Liver (tissue), 9 donors: ENCODE measurements around the gene AP3M1. TPM values are rescaled to one million over a fixed set of nuclear protein-coding genes. Genes with fewer than 3 reads are reported as not detected.

Experiments used
- DNase-seq: peaks from one replicate; pipeline ENCODE4 v3.0.0-alpha.2; 2017; ENCODE audit warnings: low spot score
- H3K27ac ChIP-seq, 2 donors: one replicate each; pipeline ENCODE4 v1.7.0; 2013; ENCODE audit warnings: inconsistent platforms in 2 of 2, low read length in 2 of 2, control low read depth in 1 of 2, low read depth in 1 of 2, mild to moderate bottlenecking in 1 of 2
- H3K27me3 ChIP-seq, 4 donors: one replicate each; pipeline versions ENCODE4 v1.6.1 to v1.7.0; 2013; ENCODE audit warnings: low read length in 3 of 4, inconsistent platforms in 1 of 4, mild to moderate bottlenecking in 1 of 4, moderate library complexity in 1 of 4; ENCODE audit not compliant: control insufficient read depth in 4 of 4, insufficient read depth in 4 of 4
- H3K36me3 ChIP-seq, 4 donors: one replicate each; pipeline versions ENCODE4 v1.6.1 to v1.7.0; 2013; ENCODE audit warnings: low read length in 3 of 4, mild to moderate bottlenecking in 3 of 4, low read depth in 1 of 4, moderate library complexity in 1 of 4; ENCODE audit not compliant: control insufficient read depth in 4 of 4, insufficient read depth in 3 of 4
- H3K4me1 ChIP-seq, 4 donors: one replicate each; pipeline versions ENCODE4 v1.6.1 to v1.7.0; 2013; ENCODE audit warnings: low read length in 3 of 4, mild to moderate bottlenecking in 3 of 4, moderate library complexity in 1 of 4; ENCODE audit not compliant: control insufficient read depth in 4 of 4, insufficient read depth in 4 of 4
- H3K4me3 ChIP-seq, 3 donors: one replicate each; pipeline versions ENCODE4 v1.6.1 to v1.7.0; 2013; ENCODE audit warnings: low read length in 3 of 3, control low read depth in 1 of 3, low read depth in 1 of 3, mild to moderate bottlenecking in 1 of 3
- H3K9ac ChIP-seq, 2 donors: one replicate each; pipeline ENCODE4 v1.7.0; 2013; ENCODE audit warnings: low read length in 2 of 2, mild to moderate bottlenecking in 2 of 2, moderate library complexity in 2 of 2, control low read depth in 1 of 2, low read depth in 1 of 2
- H3K9me3 ChIP-seq, 4 donors: one replicate each; pipeline versions ENCODE4 v1.6.1 to v1.7.0; 2013; ENCODE audit warnings: low read length in 3 of 4; ENCODE audit not compliant: control insufficient read depth in 4 of 4
- EGR1 ChIP-seq, 2 donors: IDR thresholded peaks; 2 replicates each; pipeline ENCODE4 v1.6.1; 2016 to 2018; ENCODE audit warnings: antibody characterized with exemption in 2 of 2, low read depth in 2 of 2
- FOXA1 ChIP-seq: IDR thresholded peaks from 2 replicates; pipeline ENCODE4 v1.6.1; 2016; ENCODE audit warnings: antibody characterized with exemption
- FOXA2 ChIP-seq: IDR thresholded peaks from 2 replicates; pipeline ENCODE4 v1.6.1; 2016; ENCODE audit warnings: antibody characterized with exemption
- GABPA ChIP-seq, 2 donors: IDR thresholded peaks in 1 of 2; conservative IDR thresholded peaks in 1 of 2; 2 replicates each; pipeline ENCODE4 v1.6.1; 2016; ENCODE audit warnings: antibody characterized with exemption in 2 of 2, mild to moderate bottlenecking in 1 of 2, moderate library complexity in 1 of 2
- HNF4A ChIP-seq, 2 donors: conservative IDR thresholded peaks; 2 replicates each; pipeline ENCODE4 v1.6.1; 2016; ENCODE audit warnings: antibody characterized with exemption in 2 of 2, mild to moderate bottlenecking in 2 of 2
- HNF4G ChIP-seq: IDR thresholded peaks from 2 replicates; pipeline ENCODE4 v1.6.1; 2016; ENCODE audit warnings: antibody characterized with exemption
- JUND ChIP-seq, 2 donors: IDR thresholded peaks; 2 replicates each; pipeline ENCODE4 v1.6.1; 2016; ENCODE audit warnings: antibody characterized with exemption in 2 of 2
- MAX ChIP-seq: IDR thresholded peaks from 2 replicates; pipeline ENCODE4 v1.6.1; 2016; ENCODE audit warnings: antibody characterized with exemption
- RAD21 ChIP-seq, 2 donors: IDR thresholded peaks; 2 replicates each; pipeline ENCODE4 v1.6.1; 2016; ENCODE audit warnings: antibody characterized with exemption in 2 of 2, mild to moderate bottlenecking in 2 of 2
- REST ChIP-seq: IDR thresholded peaks from 2 replicates; pipeline ENCODE4 v1.6.1; 2016; ENCODE audit warnings: antibody characterized with exemption, mild to moderate bottlenecking
- SP1 ChIP-seq: IDR thresholded peaks from 2 replicates; pipeline ENCODE4 v1.6.1; 2018; ENCODE audit warnings: antibody characterized with exemption, mild to moderate bottlenecking
- TAF1 ChIP-seq: conservative IDR thresholded peaks from 2 replicates; pipeline ENCODE4 v1.6.1; 2016; ENCODE audit warnings: antibody characterized with exemption, mild to moderate bottlenecking
- YY1 ChIP-seq: IDR thresholded peaks from 2 replicates; pipeline ENCODE4 v1.6.1; 2016; ENCODE audit warnings: antibody characterized with exemption, mild to moderate bottlenecking
- WGBS: extraction: QIAGEN DNeasy Blood & Tissue Kit; methylation state at CpG from one replicate; pipeline ENCODE4 v1.1.7; 2013; 5-methylcytosine and 5-hydroxymethylcytosine counted together
- polyA plus RNA-seq, 2 donors: library from polyadenylated mRNA; stranded (reverse) in 1 of 2; unstranded in 1 of 2; fragments of 200-250 nt in 1 of 2; fragments of >200 nt in 1 of 2; fragmentation: Nextera tagmentation in 1 of 2; extraction: Ambion mirVana in 1 of 2; gene quantifications; one replicate each; pipeline versions ENCODE4 v1.2.1 to v1.2.3, GENCODE V29; 2013 to 2015
- total RNA-seq, 2 donors: library from RNA; depleted of rRNA; stranded (reverse); fragments of >200 nt; gene quantifications; one replicate each; pipeline ENCODE4 v1.2.3, GENCODE V29; 2014
- TF ChIP-seq, protein P1 (sequence below): fragments of 150-350 bp; IDR thresholded peaks from 2 replicates; pipeline ENCODE4 v1.5.1; 2017; ENCODE audit warnings: improper control_type of control experiment, low read depth, low read length; ENCODE audit not compliant: missing input control
- donor health status: healthy.
- donor health status: healthy.
- donor health status: healthy.
- donor health status: healthy.
- donor health status: healthy.

The AP3M1 gene
- total and polyA plus RNA-seq, 4 donors = 7.5 to 24.8 (median 16.6) TPM

DNA sequence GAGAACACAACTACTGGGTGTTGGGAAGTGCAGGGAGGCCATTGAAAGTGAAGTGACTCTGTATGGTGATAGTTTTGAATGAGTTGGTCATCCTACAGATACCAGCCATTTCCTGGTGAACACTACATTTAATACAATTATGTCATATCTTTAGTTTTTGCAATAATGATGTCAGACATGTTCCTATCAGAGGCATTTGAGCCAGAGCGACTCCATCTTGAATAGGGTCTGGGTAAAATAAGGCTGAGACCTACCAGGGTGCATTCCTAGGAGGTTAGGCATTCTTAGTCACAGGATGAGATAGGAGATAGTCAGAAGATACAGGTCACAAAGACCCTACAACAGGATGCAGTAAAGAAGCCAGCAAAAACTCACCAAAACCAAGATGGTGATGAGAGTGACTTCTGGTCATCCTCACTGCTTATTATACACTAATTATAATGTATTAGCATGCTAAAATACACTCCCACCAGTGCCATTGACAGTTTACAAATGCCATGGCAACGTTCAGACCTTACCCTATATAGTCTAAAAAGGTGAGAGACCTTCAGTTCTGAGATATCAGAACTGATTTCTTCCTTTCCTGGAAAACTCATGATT is 28.6 kb upstream of the AP3M1 start:
- peaks cover 4 to 44% (median 19%) of the 10 kb centered on the region in 4 donors for H3K4me1 ChIP-seq
- no peak for DNase-seq
- H3K36me3 ChIP-seq = no peaks in the 10 kb centered on the region
- no peak overlapping the region for H3K9ac ChIP-seq
- H3K4me3 ChIP-seq = no peak overlapping the region
- H3K9me3 ChIP-seq = no peaks in the 10 kb centered on the region
- no peaks in the 10 kb centered on the region for H3K27me3 ChIP-seq
- 95% methylated on average over 2 of the region's 2 CpGs for WGBS
- TF ChIP-seq YY1 = no peak
- TF ChIP-seq GABPA (IDR thresholded peaks at IDR 0.05 in 1 of 2, conservative IDR thresholded peaks at IDR 0.05 in 1 of 2) = no peak
- no peak for TF ChIP-seq FOXA2
- H3K27ac ChIP-seq = no peak overlapping the region

- WGBS = 80% methylated on average over 5 of the region's 5 CpGs
- H3K9me3 ChIP-seq = no peaks in the 10 kb centered on the region
- H3K4me3 ChIP-seq = peak overlapping the region in 1 of 3 donors; percentile 29
- no peak overlapping the region for H3K9ac ChIP-seq
- no peaks in the 10 kb centered on the region for H3K27me3 ChIP-seq
- TF ChIP-seq EGR1 (IDR thresholded peaks at IDR 0.05; ENCODE audit: low read depth in 2 of 2) = no peak
- TF ChIP-seq MAX = no peak
- TF ChIP-seq SP1 = no peak
- TF ChIP-seq HNF4G = no peak
- no peak for TF ChIP-seq HNF4A (conservative IDR thresholded peaks at IDR 0.05)
- TF ChIP-seq JUND (IDR thresholded peaks at IDR 0.05) = no peak
- TF ChIP-seq FOXA1 = no peak
- no peak for TF ChIP-seq GABPA (IDR thresholded peaks at IDR 0.05 in 1 of 2, conservative IDR thresholded peaks at IDR 0.05 in 1 of 2)
- TF ChIP-seq REST = no peak
- TF ChIP-seq TAF1 = no peak
- TF ChIP-seq, protein P1, sequence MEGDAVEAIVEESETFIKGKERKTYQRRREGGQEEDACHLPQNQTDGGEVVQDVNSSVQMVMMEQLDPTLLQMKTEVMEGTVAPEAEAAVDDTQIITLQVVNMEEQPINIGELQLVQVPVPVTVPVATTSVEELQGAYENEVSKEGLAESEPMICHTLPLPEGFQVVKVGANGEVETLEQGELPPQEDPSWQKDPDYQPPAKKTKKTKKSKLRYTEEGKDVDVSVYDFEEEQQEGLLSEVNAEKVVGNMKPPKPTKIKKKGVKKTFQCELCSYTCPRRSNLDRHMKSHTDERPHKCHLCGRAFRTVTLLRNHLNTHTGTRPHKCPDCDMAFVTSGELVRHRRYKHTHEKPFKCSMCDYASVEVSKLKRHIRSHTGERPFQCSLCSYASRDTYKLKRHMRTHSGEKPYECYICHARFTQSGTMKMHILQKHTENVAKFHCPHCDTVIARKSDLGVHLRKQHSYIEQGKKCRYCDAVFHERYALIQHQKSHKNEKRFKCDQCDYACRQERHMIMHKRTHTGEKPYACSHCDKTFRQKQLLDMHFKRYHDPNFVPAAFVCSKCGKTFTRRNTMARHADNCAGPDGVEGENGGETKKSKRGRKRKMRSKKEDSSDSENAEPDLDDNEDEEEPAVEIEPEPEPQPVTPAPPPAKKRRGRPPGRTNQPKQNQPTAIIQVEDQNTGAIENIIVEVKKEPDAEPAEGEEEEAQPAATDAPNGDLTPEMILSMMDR = no peak
- TF ChIP-seq RAD21 (IDR thresholded peaks at IDR 0.05) = no peak
- peaks cover 4 to 52% (median 24%) of the 10 kb centered on the region in 4 donors for H3K4me1 ChIP-seq
- no peak for DNase-seq
- peak overlapping the region; percentile 25 to 33 for H3K27ac ChIP-seq
- no peaks in the 10 kb centered on the region for H3K36me3 ChIP-seq
Observed at GRCh38 chr10:74178042-74178791, 27.6 kb upstream of the AP3M1 start.
